ENCODE results near the gene HOXA6.

The HOXA6 gene

DNA sequence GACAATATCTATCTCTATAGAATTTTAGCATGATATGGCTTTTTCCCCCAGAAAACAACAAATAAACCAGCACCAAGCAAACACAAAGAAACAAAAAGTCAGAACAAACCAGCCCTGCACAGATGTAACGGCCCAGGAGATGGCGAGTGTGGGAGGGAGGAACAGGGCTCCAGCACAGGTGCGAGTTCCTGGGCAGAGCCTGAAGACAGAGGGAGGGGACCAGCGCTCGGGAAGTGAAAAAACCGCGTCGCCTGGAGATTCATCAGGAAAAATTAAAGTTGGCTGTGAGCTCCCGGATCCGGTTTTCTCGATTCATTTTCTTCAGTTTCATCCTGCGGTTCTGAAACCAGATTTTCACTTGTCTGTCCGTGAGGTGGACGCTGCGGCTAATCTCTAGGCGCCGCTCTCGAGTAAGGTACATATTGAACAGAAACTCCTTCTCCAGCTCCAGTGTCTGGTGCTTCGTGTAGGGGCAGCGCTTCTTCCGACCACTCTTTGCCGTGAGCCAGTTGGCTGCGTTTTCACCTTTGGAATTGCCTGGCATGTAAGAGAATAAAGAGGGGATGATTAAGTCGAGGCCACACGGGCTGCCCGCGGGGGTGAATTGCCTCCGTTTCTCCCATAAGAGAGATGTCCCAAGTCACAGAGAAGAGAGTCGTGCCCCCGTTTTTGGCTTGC lies 24.2 kb upstream of the HOXA6 start:
- H3K4me3 ChIP-seq (ENCODE audit: low read depth, low read length): no peak overlapping the region
- DNase-seq (ENCODE audit: low read depth): no peak
- TF ChIP-seq CTCF (conservative IDR thresholded peaks at IDR 0.05; ENCODE audit: low read depth, low read length): no peak

- DNase-seq (ENCODE audit: low read depth): no peak
- no peak for TF ChIP-seq CTCF (conservative IDR thresholded peaks at IDR 0.05; ENCODE audit: low read depth, low read length)
- H3K4me3 ChIP-seq (ENCODE audit: low read depth, low read length): no peak overlapping the region
These were observed 23.7 kb upstream of the HOXA6 start for GRCh38 chr7:27171325-27171636.

GRCh38 chr7:27170426-27171324 lies 23.1 kb upstream of the HOXA6 start:
- TF ChIP-seq CTCF (conservative IDR thresholded peaks at IDR 0.05; ENCODE audit: low read depth, low read length): no peak
- no peak overlapping the region for H3K4me3 ChIP-seq (ENCODE audit: low read depth, low read length)
- DNase-seq (ENCODE audit: low read depth): no peak

DNA sequence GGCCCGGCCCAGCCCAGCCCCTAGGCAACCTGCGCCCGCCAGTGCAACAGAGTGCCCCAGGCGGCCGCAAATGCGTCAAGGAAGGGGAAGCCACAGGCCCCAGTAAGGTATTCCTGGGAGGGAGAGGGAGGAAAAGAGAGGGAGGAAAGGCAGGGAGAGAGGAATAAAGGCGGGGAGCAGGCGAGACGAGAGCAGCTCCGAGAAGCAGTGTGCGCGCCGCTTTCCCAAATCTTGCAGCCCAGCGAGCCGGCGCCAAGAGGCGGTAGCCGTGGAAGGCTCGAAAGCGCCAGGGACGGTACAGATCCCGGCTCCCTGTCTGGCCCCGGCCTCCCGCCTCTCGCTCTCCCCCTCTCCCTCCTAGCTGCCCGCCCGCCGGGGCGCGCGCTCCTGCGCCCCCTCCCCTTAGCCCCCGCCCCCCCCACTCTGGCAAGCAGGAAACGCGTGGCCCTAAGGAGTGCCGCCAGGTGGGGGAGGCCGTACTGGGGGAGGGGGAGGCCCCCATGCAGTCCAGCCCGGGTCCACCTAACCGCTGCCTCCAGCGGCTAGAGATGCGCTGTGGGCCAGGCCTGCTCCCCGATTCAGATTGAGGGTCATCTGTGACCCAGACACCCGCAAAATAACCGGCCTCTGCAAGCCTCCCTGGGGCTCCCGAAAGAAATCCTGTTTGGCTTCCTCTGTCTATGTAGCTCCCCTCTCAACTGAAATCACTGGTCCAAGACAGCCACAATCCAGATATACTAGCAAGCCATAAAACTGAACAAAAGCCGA lies 22.3 kb upstream of the HOXA6 start:
- TF ChIP-seq CTCF (conservative IDR thresholded peaks at IDR 0.05; ENCODE audit: low read depth, low read length): no peak
- no peak for DNase-seq (ENCODE audit: low read depth)
- H3K4me3 ChIP-seq (ENCODE audit: low read depth, low read length): no peak overlapping the region

GRCh38 chr7:27168265-27168947 lies 20.8 kb upstream of the HOXA6 start:
- no peak overlapping the region for H3K4me3 ChIP-seq (ENCODE audit: low read depth, low read length)
- no peak for TF ChIP-seq CTCF (conservative IDR thresholded peaks at IDR 0.05; ENCODE audit: low read depth, low read length)
- no peak for DNase-seq (ENCODE audit: low read depth)

- DNase-seq (ENCODE audit: low read depth): no peak
- no peak overlapping the region for H3K4me3 ChIP-seq (ENCODE audit: low read depth, low read length)
- no peak for TF ChIP-seq CTCF (conservative IDR thresholded peaks at IDR 0.05; ENCODE audit: low read depth, low read length)
These were observed 20.3 kb upstream of the HOXA6 start for GRCh38 chr7:27167916-27168264.

Data from choroid plexus epithelial cell (primary cell).